ENCODE measurements around the gene KLK10. TPM values are rescaled to one million over a fixed set of nuclear protein-coding genes. Genes with fewer than 3 reads are reported as not detected.

KLK10 gene
- total RNA-seq, 1 experiment from 2014 or later, result 33.6 TPM

- no peaks in the 10 kb centered on the region for H3K36me3 ChIP-seq (ENCODE audit: control insufficient read depth in 1 of 2, insufficient read depth in 2 of 2, low read length in 2 of 2)
- no peaks in the 10 kb centered on the region for H3K4me1 ChIP-seq (ENCODE audit: control insufficient read depth in 1 of 2, insufficient read depth in 2 of 2, low read length in 2 of 2)
- no peaks in the 10 kb centered on the region for H3K79me2 ChIP-seq (ENCODE audit: insufficient read depth, low read length)
- no peaks in the 10 kb centered on the region for H3K27me3 ChIP-seq (ENCODE audit: insufficient read depth, low read length)
- H3K9me2 ChIP-seq (ENCODE audit: insufficient read depth), result no peaks in the 10 kb centered on the region
- no TSS peak for BruUV-seq (replicated peaks)
- H3K27ac ChIP-seq (ENCODE audit: low read depth, low read length), result no peak overlapping the region
- intact Hi-C loops (cut with micrococcal nuclease), result no loop called here
- CTCF ChIA-PET, result interaction anchor here (0.7 kb wide), 1 partner anchor 25 kb away, joined by 3 read pairs; no protein-coding TSS in a partner anchor
- no peaks in the 10 kb centered on the region for H3K9me3 ChIP-seq (ENCODE audit: control insufficient read depth in 1 of 2, insufficient read depth in 1 of 2, low read depth in 1 of 2, low read length in 2 of 2)
- RAD21 ChIA-PET (ENCODE audit: low non-redundant PET in 1 of 2, low total read pairs in 2 of 2, uncharacterized antibody in 2 of 2, unreplicated experiment in 2 of 2), result no interaction called here
- no peak overlapping the region for H2AFZ ChIP-seq (ENCODE audit: low read depth, low read length, poor library complexity, severe bottlenecking)
- no peak overlapping the region for H3K9ac ChIP-seq (ENCODE audit: low read length)
- TF ChIP-seq CBX3 (IDR thresholded peaks at IDR 0.05; ENCODE audit: low read depth) (no peak), ELF1 (IDR thresholded peaks at IDR 0.05; ENCODE audit: borderline replicate concordance, low read depth) (no peak), POLR2A (IDR thresholded peaks at IDR 0.05; ENCODE audit: borderline replicate concordance, extremely low read depth, insufficient read depth, insufficient read length) (no peak), ZFX (IDR thresholded peaks at IDR 0.05) (no peak), EGR1 (IDR thresholded peaks at IDR 0.05; ENCODE audit: low read depth) (no peak), EZH2phosphoT487 (IDR thresholded peaks at IDR 0.05; ENCODE audit: borderline replicate concordance) (no peak), YY1 (IDR thresholded peaks at IDR 0.05; ENCODE audit: extremely low read depth, insufficient replicate concordance, low read depth, low read length) (no peak), REST (IDR thresholded peaks at IDR 0.05; ENCODE audit: low read depth) (no peak)
- TF ChIP-seq, protein P1, sequence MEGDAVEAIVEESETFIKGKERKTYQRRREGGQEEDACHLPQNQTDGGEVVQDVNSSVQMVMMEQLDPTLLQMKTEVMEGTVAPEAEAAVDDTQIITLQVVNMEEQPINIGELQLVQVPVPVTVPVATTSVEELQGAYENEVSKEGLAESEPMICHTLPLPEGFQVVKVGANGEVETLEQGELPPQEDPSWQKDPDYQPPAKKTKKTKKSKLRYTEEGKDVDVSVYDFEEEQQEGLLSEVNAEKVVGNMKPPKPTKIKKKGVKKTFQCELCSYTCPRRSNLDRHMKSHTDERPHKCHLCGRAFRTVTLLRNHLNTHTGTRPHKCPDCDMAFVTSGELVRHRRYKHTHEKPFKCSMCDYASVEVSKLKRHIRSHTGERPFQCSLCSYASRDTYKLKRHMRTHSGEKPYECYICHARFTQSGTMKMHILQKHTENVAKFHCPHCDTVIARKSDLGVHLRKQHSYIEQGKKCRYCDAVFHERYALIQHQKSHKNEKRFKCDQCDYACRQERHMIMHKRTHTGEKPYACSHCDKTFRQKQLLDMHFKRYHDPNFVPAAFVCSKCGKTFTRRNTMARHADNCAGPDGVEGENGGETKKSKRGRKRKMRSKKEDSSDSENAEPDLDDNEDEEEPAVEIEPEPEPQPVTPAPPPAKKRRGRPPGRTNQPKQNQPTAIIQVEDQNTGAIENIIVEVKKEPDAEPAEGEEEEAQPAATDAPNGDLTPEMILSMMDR (IDR thresholded peaks at IDR 0.05 in 2 of 3, conservative IDR thresholded peaks at IDR 0.05 in 1 of 3; ENCODE audit: borderline replicate concordance in 1 of 3, insufficient read depth in 1 of 3, low read depth in 2 of 3, low read length in 2 of 3), result no peak
- TF ChIP-seq, protein P2, sequence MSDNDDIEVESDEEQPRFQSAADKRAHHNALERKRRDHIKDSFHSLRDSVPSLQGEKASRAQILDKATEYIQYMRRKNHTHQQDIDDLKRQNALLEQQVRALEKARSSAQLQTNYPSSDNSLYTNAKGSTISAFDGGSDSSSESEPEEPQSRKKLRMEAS (IDR thresholded peaks at IDR 0.05), result no peak
- TF ChIP-seq, protein P3, sequence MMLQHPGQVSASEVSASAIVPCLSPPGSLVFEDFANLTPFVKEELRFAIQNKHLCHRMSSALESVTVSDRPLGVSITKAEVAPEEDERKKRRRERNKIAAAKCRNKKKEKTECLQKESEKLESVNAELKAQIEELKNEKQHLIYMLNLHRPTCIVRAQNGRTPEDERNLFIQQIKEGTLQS (IDR thresholded peaks at IDR 0.05), result no peak
- TF ChIP-seq, protein P4, sequence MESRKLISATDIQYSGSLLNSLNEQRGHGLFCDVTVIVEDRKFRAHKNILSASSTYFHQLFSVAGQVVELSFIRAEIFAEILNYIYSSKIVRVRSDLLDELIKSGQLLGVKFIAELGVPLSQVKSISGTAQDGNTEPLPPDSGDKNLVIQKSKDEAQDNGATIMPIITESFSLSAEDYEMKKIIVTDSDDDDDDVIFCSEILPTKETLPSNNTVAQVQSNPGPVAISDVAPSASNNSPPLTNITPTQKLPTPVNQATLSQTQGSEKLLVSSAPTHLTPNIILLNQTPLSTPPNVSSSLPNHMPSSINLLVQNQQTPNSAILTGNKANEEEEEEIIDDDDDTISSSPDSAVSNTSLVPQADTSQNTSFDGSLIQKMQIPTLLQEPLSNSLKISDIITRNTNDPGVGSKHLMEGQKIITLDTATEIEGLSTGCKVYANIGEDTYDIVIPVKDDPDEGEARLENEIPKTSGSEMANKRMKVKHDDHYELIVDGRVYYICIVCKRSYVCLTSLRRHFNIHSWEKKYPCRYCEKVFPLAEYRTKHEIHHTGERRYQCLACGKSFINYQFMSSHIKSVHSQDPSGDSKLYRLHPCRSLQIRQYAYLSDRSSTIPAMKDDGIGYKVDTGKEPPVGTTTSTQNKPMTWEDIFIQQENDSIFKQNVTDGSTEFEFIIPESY (IDR thresholded peaks at IDR 0.05; ENCODE audit: extremely low read depth, insufficient replicate concordance, low read length), result no peak
- H4K20me1 ChIP-seq (ENCODE audit: insufficient read depth), result no peaks in the 10 kb centered on the region
- no peak overlapping the region for H3K4me2 ChIP-seq (ENCODE audit: low read length)
- no peak overlapping the region for H3K4me3 ChIP-seq (replicated peaks in 1 of 2; ENCODE audit: low read depth in 1 of 2, low read length in 2 of 2)
- no peak for DNase-seq (ENCODE audit: low read depth, low spot score)
- no peak for ATAC-seq
- POLR2A ChIA-PET, result no interaction called here
These were observed 24.0 kb upstream of the KLK10 start for GRCh38 chr19:51043497-51043896.
